Liver (tissue), 9 donors: Measurements from ENCODE around the gene SDK2. TPM values are rescaled to one million over a fixed set of nuclear protein-coding genes. Genes with fewer than 3 reads are reported as not detected.

Source experiments
- DNase-seq: peaks from one replicate; pipeline ENCODE4 v3.0.0-alpha.2; 2017; ENCODE audit warnings: low spot score
- H3K27ac ChIP-seq, 2 donors: one replicate each; pipeline ENCODE4 v1.7.0; 2013; ENCODE audit warnings: inconsistent platforms in 2 of 2, low read length in 2 of 2, control low read depth in 1 of 2, low read depth in 1 of 2, mild to moderate bottlenecking in 1 of 2
- H3K27me3 ChIP-seq, 4 donors: one replicate each; pipeline versions ENCODE4 v1.6.1 to v1.7.0; 2013; ENCODE audit warnings: low read length in 3 of 4, inconsistent platforms in 1 of 4, mild to moderate bottlenecking in 1 of 4, moderate library complexity in 1 of 4; ENCODE audit not compliant: control insufficient read depth in 4 of 4, insufficient read depth in 4 of 4
- H3K36me3 ChIP-seq, 4 donors: one replicate each; pipeline versions ENCODE4 v1.6.1 to v1.7.0; 2013; ENCODE audit warnings: low read length in 3 of 4, mild to moderate bottlenecking in 3 of 4, low read depth in 1 of 4, moderate library complexity in 1 of 4; ENCODE audit not compliant: control insufficient read depth in 4 of 4, insufficient read depth in 3 of 4
- H3K4me1 ChIP-seq, 4 donors: one replicate each; pipeline versions ENCODE4 v1.6.1 to v1.7.0; 2013; ENCODE audit warnings: low read length in 3 of 4, mild to moderate bottlenecking in 3 of 4, moderate library complexity in 1 of 4; ENCODE audit not compliant: control insufficient read depth in 4 of 4, insufficient read depth in 4 of 4
- H3K4me3 ChIP-seq, 3 donors: one replicate each; pipeline versions ENCODE4 v1.6.1 to v1.7.0; 2013; ENCODE audit warnings: low read length in 3 of 3, control low read depth in 1 of 3, low read depth in 1 of 3, mild to moderate bottlenecking in 1 of 3
- H3K9ac ChIP-seq, 2 donors: one replicate each; pipeline ENCODE4 v1.7.0; 2013; ENCODE audit warnings: low read length in 2 of 2, mild to moderate bottlenecking in 2 of 2, moderate library complexity in 2 of 2, control low read depth in 1 of 2, low read depth in 1 of 2
- H3K9me3 ChIP-seq, 4 donors: one replicate each; pipeline versions ENCODE4 v1.6.1 to v1.7.0; 2013; ENCODE audit warnings: low read length in 3 of 4; ENCODE audit not compliant: control insufficient read depth in 4 of 4
- CTCF ChIP-seq: fragments of 150-350 bp; IDR thresholded peaks from 2 replicates; pipeline ENCODE4 v1.5.1; 2017; ENCODE audit warnings: improper control_type of control experiment, low read depth, low read length; ENCODE audit not compliant: missing input control
- EGR1 ChIP-seq, 2 donors: IDR thresholded peaks; 2 replicates each; pipeline ENCODE4 v1.6.1; 2016 to 2018; ENCODE audit warnings: antibody characterized with exemption in 2 of 2, low read depth in 2 of 2
- FOXA1 ChIP-seq: IDR thresholded peaks from 2 replicates; pipeline ENCODE4 v1.6.1; 2016; ENCODE audit warnings: antibody characterized with exemption
- FOXA2 ChIP-seq: IDR thresholded peaks from 2 replicates; pipeline ENCODE4 v1.6.1; 2016; ENCODE audit warnings: antibody characterized with exemption
- GABPA ChIP-seq, 2 donors: IDR thresholded peaks in 1 of 2; conservative IDR thresholded peaks in 1 of 2; 2 replicates each; pipeline ENCODE4 v1.6.1; 2016; ENCODE audit warnings: antibody characterized with exemption in 2 of 2, mild to moderate bottlenecking in 1 of 2, moderate library complexity in 1 of 2
- HNF4A ChIP-seq, 2 donors: conservative IDR thresholded peaks; 2 replicates each; pipeline ENCODE4 v1.6.1; 2016; ENCODE audit warnings: antibody characterized with exemption in 2 of 2, mild to moderate bottlenecking in 2 of 2
- JUND ChIP-seq, 2 donors: IDR thresholded peaks; 2 replicates each; pipeline ENCODE4 v1.6.1; 2016; ENCODE audit warnings: antibody characterized with exemption in 2 of 2
- RAD21 ChIP-seq, 2 donors: IDR thresholded peaks; 2 replicates each; pipeline ENCODE4 v1.6.1; 2016; ENCODE audit warnings: antibody characterized with exemption in 2 of 2, mild to moderate bottlenecking in 2 of 2
- REST ChIP-seq: IDR thresholded peaks from 2 replicates; pipeline ENCODE4 v1.6.1; 2016; ENCODE audit warnings: antibody characterized with exemption, mild to moderate bottlenecking
- TAF1 ChIP-seq: conservative IDR thresholded peaks from 2 replicates; pipeline ENCODE4 v1.6.1; 2016; ENCODE audit warnings: antibody characterized with exemption, mild to moderate bottlenecking
- YY1 ChIP-seq: IDR thresholded peaks from 2 replicates; pipeline ENCODE4 v1.6.1; 2016; ENCODE audit warnings: antibody characterized with exemption, mild to moderate bottlenecking
- ZBTB33 ChIP-seq: IDR thresholded peaks from 2 replicates; pipeline ENCODE4 v1.6.1; 2016; ENCODE audit warnings: antibody characterized with exemption
- WGBS: extraction: QIAGEN DNeasy Blood & Tissue Kit; methylation state at CpG from one replicate; pipeline ENCODE4 v1.1.7; 2013; 5-methylcytosine and 5-hydroxymethylcytosine counted together
- polyA plus RNA-seq, 2 donors: library from polyadenylated mRNA; stranded (reverse) in 1 of 2; unstranded in 1 of 2; fragments of 200-250 nt in 1 of 2; fragments of >200 nt in 1 of 2; fragmentation: Nextera tagmentation in 1 of 2; extraction: Ambion mirVana in 1 of 2; gene quantifications; one replicate each; pipeline versions ENCODE4 v1.2.1 to v1.2.3, GENCODE V29; 2013 to 2015
- total RNA-seq, 2 donors: library from RNA; depleted of rRNA; stranded (reverse); fragments of >200 nt; gene quantifications; one replicate each; pipeline ENCODE4 v1.2.3, GENCODE V29; 2014
- donor health status: healthy.
- donor health status: healthy.
- donor health status: healthy.
- donor health status: healthy.
- donor health status: healthy.

Gene SDK2
- total and polyA plus RNA-seq, 4 donors, result 0.05 to 0.42 (median 0.10) TPM

- TF ChIP-seq TAF1 (no peak), REST (no peak), YY1 (no peak), FOXA1 (no peak), EGR1 (IDR thresholded peaks at IDR 0.05; ENCODE audit: low read depth in 2 of 2) (no peak), HNF4A (conservative IDR thresholded peaks at IDR 0.05) (no peak), RAD21 (IDR thresholded peaks at IDR 0.05) (no peak), CTCF (no peak), JUND (IDR thresholded peaks at IDR 0.05) (no peak), GABPA (IDR thresholded peaks at IDR 0.05 in 1 of 2, conservative IDR thresholded peaks at IDR 0.05 in 1 of 2) (no peak), FOXA2 (no peak)
- no peak for DNase-seq
- H3K4me3 ChIP-seq, result no peak overlapping the region
- H3K36me3 ChIP-seq, result no peaks in the 10 kb centered on the region
- H3K9ac ChIP-seq, result no peak overlapping the region
- WGBS, result 74% methylated on average over 13 of the region's 13 CpGs
- no peaks in the 10 kb centered on the region for H3K4me1 ChIP-seq
- no peaks in the 10 kb centered on the region for H3K9me3 ChIP-seq
- no peak overlapping the region for H3K27ac ChIP-seq
- H3K27me3 ChIP-seq, result peaks cover 0 to 4% (median 0%) of the 10 kb centered on the region in 4 donors
Observed at GRCh38 chr17:73555199-73555960, 88.9 kb downstream of the SDK2 start.

- no peak overlapping the region for H3K27ac ChIP-seq
- H3K4me1 ChIP-seq, result no peaks in the 10 kb centered on the region
- no peak overlapping the region for H3K4me3 ChIP-seq
- TF ChIP-seq ZBTB33, result no peak
- no peaks in the 10 kb centered on the region for H3K36me3 ChIP-seq
- H3K27me3 ChIP-seq, result peaks cover 0 to 4% (median 0%) of the 10 kb centered on the region in 4 donors
- H3K9me3 ChIP-seq, result no peaks in the 10 kb centered on the region
- H3K9ac ChIP-seq, result no peak overlapping the region
- no peak for DNase-seq
Observed at GRCh38 chr17:73554498-73554897, 89.7 kb downstream of the SDK2 start.
